GM12873 (cell line): ENCODE results near the gene DCHS1.

Experiments used
- CTCF ChIP-seq: IDR thresholded peaks from 2 replicates; pipeline ENCODE4 v1.5.1; 2012; ENCODE audit warnings: low read depth, mild to moderate bottlenecking, moderate library complexity, low read length, control low read depth; ENCODE audit not compliant: insufficient read depth; ENCODE audit errors: missing control alignments

DCHS1 gene

GRCh38 chr11:6674862-6675261 is 19.3 kb upstream of the DCHS1 start:
- TF ChIP-seq CTCF, result no peak

- TF ChIP-seq CTCF, result no peak
Measured at GRCh38 chr11:6674219-6674597, 18.6 kb upstream of the DCHS1 start.

GRCh38 chr11:6673523-6674218 is 18.1 kb upstream of the DCHS1 start:
- TF ChIP-seq CTCF, result no peak

- TF ChIP-seq CTCF, result no peak
Measured at GRCh38 chr11:6671991-6672390, 16.4 kb upstream of the DCHS1 start.

GRCh38 chr11:6670202-6670830 is 14.7 kb upstream of the DCHS1 start:
- TF ChIP-seq CTCF, result no peak

- TF ChIP-seq CTCF, result peak; percentile 56
Measured at GRCh38 chr11:6667733-6668374, 12.2 kb upstream of the DCHS1 start.
